Activated CD8-positive, alpha-beta memory T cell treated with anti-CD3 and anti-CD28 coated beads for 4 hours (primary cell): Measurements from ENCODE around the gene TMEM221.
"Not testable (repeated sequence)": the region's sequence is repeated elsewhere in the genome, so short reads cannot be mapped to it uniquely, and the experiment has no call there.

Experiments
- DNase-seq, 2 donors: peaks; one replicate each; pipeline ENCODE4 v3.0.0-alpha.2; 2020; ENCODE audit warnings: low read depth in 2 of 2

TMEM221 gene

DNA sequence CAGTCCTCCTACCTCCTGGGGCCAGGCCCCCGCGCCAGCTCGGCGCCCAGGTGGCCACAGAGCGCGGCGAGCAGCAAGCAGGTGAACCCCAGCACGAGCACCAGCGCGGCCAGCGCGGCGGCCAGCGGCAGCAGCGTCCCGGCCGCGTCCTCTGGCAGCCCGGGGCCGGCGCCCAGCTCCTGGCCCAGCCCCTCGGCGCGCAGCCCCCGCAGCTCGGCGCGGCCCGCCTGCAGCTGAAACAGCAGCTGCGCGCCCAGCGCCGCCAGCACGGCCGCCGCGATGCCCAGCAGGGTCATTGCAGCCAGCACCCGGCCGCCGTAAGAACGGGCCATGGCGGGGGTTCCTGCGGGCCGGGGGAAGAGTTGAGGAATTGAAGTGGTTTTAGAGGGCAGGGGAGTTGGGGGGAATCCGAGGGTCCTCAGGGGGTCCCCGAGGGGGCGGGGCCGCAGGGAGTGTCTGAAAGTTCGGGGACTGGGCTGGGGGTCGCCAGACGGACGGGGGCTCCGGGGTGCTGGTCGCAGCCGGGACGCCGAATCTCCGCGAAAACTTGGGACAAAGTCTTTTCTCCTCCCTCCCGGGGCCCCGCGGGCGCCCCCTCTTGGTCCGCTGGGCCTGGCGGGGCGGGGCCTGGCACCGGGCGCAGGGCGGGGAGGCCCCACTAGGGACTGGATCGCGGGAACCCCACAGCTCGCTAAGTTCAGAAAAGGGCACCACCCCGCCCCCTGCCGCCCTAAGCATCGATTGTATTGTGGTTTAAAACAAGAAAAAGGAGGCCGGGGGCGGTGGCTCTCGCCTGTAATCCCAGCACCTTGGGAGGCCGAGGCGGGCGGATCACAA, at the start of gene TMEM221:
TMEM221 (minus strand) TSS at position 538 of the 837 bp plus-strand sequence; CDS start at position 332, 206 bp downstream.
- no peak for DNase-seq

DNA sequence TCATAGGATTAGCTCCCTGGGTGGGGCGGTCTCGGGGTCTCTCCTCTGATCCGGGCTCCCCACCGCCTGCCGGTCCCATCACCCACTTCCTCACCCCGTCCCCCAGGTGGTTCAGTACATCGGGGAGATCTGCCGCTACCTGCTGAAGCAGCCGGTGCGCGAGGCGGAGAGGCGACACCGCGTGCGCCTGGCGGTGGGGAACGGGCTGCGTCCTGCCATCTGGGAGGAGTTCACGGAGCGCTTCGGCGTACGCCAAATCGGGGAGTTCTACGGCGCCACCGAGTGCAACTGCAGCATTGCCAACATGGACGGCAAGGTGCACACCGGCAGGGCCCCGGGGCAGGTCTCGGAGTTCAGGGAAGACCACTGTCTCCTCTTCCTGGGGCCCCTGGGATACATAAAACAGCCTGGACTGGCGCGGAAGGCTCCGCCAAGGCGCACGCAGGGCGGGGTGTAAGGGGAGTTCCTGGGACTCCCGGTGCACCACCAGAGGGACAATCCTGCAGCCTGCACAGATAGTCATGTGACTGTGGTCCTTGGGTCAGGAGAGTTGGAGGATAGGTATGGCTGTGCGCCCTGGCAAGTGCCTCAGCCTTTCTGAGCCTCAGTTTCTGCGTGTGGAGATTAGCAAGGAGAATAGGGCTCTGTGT, 48.8 kb upstream of the TMEM221 start:
- DNase-seq: no peak

DNA sequence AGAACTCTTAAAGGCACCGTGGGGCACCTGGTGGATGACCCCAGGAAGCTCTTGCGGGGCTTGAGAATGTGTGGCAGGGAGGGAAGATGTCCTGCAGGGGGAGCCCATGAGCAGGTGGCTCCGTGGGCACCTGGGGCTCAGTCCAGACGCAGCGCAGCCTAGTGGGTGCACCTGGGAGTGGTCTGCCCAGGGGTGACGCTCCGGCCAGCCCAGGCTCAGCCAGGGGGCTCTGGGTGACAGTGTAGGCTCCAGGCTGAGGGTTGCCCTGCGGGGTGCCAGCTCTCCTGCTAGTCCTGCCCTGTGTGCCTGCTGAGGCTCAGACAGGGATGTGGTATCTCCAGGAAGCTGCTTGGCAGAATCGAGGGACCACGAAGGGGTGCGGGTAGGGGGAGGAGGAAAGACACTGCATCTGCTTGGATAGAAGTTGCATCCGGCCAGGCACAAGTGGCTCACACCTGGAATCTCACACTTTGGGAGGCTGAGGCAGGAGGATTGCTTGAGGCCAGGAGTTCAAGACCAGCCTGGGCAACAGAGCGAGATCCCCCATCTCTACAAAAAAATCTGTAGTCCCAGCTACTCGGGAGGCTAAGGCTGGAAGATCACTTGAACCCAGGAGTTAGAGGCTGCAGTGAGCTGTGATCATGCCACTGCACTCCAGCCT, 48.0 kb upstream of the TMEM221 start:
- peak; percentile 49 to 52 for DNase-seq

GRCh38 chr19:17495639-17496296, 47.3 kb upstream of the TMEM221 start:
- DNase-seq: no peak

DNA sequence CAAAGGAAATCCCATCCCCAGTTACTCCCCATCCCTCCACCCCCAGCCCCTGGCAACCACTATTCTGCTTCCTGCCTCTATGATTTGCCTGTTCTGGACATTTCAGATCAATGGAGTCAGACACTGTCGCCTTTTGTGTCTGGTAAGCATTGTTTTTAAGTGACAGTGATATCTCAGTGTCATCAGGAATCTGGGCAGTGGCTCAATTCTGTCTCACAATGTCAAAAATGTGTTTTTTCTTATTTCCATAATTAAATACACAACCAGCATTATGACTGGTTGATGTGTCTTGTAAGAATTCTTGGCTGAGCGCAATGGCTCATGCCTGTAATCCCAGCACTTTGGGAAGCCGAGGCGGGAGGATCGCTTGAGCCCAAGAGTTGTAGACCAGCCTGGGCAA, 42.8 kb upstream of the TMEM221 start:
- no peak for DNase-seq

- DNase-seq: no peak
Observed at GRCh38 chr19:17490411-17490810, 41.9 kb upstream of the TMEM221 start.

DNA sequence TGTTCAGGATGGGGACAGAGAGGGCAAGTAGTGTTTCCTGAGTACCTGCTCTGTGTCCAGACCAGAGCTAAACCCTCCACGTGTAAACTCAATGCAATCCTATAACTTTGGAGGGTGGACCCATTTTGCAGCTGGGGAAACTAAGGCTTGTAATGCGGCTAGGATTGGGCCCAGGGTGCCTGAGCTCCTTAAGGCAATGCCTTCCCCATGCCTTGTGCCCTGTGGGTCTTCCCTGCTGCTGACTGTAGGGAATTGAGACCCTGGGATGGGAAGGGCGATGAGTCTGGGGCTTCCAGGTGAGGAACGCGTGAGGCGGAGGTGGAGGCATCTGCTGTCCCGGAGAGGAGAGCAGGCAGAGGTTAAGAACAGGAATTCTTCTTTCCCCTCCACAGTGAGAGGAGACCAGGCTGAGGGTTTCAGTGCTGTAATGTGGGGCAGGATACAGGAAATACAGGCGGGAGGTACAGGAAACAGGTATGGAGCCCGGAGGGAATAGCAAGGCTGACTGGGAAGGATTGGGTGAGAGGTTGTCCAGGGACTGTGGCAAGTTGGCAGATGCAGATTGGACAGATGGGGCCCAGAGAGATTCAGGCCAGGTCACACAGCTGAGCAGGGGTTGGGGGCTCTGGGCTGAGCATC, 41.0 kb upstream of the TMEM221 start:
- DNase-seq: no peak

DNA sequence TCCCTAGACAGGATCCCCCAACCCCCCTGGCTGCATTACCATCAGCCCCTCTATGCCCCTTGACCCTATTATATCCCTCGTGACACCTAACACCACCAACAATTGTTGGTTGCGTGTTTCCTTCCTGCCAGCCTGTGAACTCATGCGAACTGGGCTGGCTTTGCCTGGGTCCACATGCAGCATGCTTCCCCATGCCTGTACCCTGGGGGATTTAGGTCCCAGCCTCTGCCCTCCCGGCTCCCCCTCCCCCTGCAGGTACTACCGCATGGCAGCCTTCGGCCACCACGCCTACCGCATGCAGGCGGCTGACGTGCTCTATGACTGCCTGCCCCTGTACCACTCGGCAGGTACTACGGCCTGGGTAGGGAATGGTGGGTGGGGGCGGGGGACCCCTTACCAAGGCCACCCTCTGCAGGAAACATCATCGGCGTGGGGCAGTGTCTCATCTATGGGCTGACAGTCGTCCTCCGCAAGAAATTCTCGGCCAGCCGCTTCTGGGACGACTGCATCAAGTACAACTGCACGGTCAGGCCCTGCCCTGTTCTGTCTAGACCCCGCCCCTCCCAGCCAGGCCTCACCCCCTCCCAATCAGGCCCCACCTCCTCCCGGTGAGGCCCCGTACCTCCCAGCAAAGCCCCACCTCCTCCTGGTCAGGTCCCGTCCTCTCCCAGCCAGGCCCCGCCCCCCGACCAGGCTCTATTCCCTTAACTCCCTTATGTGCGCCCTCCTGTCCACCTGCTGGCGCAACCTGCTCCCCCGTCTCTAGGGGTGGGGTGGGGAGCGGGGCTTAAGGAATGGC, 40.3 kb upstream of the TMEM221 start:
- peak; percentile 42 to 66 for DNase-seq

- no peak for DNase-seq
Observed at GRCh38 chr19:17487284-17488121, 39.0 kb upstream of the TMEM221 start.

GRCh38 chr19:17486545-17487240, 38.2 kb upstream of the TMEM221 start:
- no peak for DNase-seq

- DNase-seq: no peak
Observed at GRCh38 chr19:17484520-17485185, 36.2 kb upstream of the TMEM221 start.

DNA sequence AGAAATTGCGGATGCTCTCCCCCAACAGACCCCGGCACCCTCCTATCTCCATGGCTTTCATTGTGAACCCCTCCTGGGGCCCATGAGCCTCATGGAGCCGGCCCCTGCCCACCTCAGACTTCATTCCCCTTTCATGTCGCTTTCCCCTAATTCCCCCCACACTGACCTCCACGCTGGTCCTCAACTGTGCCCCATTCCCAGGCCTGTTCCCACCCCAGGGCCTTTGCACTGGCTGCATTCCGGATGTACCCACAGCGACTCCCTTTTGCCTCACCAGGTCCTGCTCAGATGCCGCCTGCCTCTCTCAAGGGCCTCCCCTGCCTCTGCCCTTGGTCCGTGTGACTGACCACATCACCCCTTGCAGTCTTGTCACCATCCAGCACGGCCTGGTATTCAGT, 35.1 kb upstream of the TMEM221 start:
- no peak for DNase-seq

- DNase-seq: no peak
Observed at GRCh38 chr19:17482877-17483604, 34.6 kb upstream of the TMEM221 start.

- no peak for DNase-seq
Observed at GRCh38 chr19:17481986-17482385, 33.5 kb upstream of the TMEM221 start.

- DNase-seq: no peak
Observed at GRCh38 chr19:17479325-17479791, 30.9 kb upstream of the TMEM221 start.

DNA sequence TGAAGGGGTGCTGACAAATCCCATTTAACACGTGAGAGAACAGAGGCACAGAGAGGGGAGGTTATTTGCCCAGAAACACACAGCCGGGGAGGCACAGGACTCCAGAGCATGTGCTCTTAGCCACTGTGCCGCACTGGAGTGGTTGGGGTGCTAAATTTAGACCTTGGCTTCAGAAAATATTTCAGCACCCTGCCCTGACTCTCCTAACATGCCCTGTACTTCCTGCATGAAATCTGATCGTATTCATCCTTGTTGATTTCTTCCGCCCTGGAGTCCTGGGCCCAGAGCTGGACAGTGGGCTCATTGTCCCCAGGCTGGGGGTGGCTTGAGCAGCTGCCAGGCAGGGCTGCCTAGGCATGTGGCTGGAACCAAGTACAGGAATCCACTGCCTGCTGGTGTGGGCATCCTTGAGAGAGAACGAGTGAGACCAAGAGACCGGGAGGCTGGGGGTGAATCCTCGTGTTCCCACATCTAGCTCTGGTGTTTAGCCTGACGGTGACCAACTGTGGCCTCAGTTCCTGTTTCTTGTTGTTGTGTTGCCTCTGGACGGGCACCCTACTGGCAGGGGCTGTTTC, 27.2 kb upstream of the TMEM221 start:
- DNase-seq: no peak

DNA sequence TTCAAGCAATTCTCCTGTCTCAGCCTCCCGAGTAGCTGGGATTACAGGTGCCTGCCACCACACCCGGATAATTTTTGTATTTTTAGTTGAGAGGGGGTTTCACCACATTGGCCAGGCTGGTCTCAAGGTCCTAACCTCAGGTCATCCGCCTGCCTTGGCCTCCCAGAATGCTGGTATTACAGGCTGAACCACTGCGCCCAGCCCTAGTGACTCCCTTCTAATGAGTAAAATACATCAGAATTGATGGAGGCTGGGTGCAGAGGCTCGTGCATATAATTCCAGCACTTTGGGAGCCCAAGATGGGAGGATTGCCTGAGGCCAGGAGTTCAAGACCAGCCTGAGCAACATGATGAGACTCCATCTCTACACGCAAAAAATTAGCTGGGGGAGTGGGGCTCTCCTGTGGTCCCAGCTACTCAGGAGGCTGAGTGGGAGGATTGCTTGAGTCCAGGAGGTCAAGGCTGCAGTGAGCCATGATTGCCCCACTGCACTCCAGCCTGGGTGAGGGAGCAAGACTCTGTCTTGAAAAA, 26.6 kb upstream of the TMEM221 start:
- not testable (repeated sequence) for DNase-seq
